Stimulated activated CD8-positive, alpha-beta memory T cell treated with anti-CD3 and anti-CD28 coated beads, Interleukin-15, amount 100 ng/mL, for 1 hour (primary cell): ENCODE data around the gene EXD1.

Source experiments
- DNase-seq: peaks from one replicate; pipeline ENCODE4 v3.0.0-alpha.2; 2020; ENCODE audit warnings: low read depth

The EXD1 gene

DNA sequence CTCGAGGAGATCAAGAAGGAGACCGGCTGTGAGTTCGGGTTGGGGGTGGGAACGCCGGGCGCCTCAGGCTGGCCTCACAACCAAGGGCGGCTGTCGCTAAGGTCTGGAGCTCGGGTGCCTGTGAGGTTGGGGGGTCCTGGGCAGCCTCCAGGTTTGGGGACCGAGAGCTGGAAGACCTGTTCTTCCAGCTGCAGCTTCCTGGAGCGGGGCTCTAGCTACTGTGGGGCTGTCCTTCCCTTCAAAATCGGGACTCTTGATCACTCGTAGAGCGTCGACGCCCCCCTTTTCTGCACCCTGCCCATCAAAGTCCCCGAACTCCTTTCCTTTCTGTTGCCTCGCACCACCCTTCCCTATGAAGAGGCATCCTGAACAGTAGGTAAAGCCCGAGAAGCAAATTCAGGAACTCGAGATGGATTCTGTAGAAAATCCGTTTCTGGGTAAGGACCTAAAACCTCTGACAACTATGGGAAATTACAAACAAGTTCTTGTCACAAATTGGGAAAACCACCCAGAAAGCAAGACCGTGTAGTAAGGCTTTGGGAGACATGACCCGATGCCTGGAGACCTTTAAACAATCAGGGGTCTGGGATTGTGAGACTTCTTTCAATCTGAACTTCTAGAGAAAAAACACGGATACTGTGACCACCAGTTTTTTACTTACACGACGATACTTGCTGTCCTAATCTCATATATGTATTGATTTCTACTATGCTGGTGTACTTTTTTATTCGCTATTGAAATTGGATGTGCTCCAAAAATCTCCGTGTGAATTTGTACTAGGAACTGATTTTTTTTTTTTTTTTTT lies 1.1 kb upstream of the EXD1 start:
- no peak for DNase-seq

DNA sequence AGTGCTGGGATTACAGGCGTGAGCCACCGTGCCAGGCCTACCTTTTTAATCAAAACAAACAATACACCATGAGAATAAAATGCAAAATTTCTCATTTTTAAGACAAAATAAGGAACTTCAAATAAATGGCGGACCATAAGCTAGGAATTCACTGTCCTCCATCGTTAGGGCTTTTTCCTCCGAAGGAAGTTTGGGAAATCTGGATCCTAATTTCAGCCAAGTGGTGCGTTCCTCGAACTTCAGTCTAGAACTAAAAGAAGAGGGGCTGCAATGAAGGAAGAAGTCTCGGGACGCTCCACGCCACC lies 260 bp downstream of the EXD1 start:
- no peak for DNase-seq

DNA sequence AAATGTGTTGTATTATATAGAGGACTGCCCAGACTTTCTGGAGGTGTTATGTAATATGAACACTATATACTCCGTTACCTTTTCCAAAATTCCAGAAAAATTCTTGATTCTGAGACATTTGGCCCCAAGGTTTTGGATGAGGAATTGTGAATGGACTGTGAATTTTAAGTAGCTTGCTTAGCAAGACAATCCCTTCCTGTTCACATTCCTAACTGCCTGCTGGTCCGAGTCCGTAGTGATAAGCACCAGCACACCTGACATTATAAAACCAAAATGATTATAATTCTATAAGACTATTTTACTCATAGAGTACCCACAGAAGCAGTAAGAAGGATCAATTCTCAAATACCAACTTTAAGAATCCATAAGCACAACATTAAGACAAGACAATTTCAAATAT lies 11.2 kb downstream of the EXD1 start:
- no peak for DNase-seq

DNA sequence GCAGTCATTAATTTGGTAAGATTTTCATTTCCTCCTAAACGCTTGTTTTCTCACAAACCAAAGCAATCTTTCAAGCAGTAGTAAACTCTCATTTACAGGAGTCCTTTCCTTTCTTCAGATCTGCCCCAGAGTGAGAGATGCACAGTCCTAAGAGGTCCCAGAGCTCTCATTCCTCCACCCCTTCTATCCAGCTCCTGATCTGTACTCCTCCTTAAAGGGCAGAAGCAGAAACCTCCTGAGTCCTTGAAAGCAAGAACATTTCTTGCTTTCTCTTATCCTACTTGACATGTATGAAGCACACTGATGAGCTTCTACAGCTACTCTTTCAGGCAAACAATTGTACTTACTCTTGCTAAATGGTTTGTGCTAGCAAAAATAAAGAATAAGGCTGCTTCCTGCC lies 11.7 kb downstream of the EXD1 start:
- DNase-seq: no peak

DNA sequence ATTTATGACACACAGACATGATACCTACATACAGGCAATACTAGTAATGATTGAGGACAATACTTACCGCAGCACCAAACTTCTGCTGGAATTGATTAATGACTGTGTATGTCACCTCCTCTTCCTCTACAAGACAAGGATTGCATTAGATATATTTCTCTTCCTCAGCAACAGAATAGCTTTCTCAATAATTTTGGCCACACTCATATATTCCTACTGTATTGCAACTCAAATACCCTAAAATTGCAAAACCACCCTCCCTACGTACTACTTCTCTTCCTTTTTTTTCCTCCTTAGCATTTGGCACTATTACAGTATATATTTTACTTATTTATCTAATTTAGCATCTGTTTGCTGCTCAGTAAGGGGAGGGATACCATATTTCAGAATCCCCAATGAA lies 14.8 kb downstream of the EXD1 start:
- no peak for DNase-seq

DNA sequence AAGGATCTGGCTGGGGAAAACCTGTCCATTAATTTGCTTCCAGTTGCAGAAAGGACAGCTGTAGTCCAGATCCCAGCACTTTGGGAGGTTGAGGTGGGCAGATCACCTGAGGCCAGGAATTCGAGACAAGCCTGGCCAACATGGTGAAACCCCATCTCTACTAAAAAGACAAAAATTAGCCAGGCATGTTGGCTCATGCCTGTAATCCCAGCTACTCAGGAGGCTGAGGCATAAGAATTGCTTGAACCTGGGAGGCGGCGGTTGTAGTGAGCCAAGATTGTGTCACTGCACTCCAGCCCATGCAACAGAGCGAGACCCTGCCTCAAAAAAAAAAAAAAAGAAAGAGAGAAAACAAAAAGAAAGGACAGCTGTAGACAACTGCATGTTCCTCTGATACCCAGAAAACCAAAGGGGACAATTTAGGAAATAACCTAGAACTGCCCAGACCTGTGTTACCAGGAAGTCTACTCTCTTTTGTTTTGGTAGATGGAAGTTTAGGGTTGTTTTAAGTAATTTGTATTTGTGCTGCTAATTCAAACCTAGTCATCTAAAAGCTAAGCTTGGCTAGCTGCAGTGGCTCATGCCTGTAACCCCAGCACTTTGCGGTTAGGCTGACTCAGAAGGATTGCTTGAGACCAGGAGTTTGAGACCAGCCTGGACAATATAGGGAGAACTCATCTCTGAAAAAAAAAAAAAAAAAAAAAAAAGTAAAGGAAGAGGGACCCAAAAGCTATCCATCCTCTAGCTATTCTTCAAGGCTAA lies 22.7 kb downstream of the EXD1 start:
- no peak for DNase-seq

DNA sequence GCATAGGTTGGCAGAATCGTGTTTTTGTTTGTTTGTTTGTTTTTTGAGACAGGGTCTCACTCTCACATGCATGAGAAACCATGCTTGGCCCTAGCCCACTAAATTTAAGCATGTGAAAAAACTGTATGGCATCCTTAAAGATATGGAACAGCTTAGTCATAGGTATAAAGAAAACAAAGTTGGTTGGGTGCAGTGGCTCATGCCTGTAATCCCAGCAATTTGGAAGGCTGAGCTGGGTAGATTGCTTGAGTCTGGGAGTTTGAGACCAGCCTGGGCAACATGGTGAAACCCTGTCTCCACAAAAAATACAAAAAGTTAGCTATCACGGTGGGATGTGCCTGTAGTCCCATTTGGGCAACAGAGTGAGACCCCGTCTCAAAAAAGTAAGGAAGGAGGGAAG lies 25.2 kb downstream of the EXD1 start:
- DNase-seq: no peak

DNA sequence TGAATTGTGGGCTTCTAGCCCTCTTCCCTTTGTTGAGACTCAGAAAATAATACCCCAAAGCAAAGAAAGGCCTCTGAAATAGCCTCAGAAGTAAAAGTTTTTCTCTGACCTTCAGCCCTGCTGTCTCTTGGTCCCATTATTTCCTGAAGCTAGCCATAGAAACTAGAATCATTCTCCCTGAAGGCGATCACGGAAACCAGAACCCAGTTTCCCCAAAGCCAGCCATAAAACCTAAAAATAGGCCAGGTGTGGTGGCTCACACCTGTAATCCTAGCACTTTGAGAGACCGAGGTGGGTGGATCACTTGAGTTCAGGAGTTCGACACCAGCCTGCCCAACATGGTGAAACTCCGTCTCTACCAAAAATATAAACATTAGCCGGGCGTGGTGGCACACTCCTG lies 27.2 kb downstream of the EXD1 start:
- no peak for DNase-seq

DNA sequence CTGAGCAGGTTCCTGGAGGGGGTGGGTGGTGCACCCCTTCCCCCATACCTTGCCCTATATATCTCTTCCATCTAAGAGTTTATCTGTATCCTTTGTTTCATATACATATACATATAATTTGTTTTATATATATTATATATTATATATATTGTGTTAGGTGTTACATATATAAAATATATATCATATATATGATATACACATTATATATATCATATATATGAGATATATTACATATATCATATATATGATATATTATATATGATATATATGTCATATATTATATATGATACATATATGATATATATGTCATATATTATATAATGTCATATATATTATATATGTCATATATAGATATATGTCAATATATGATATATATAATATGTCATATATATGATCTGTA lies 31.1 kb downstream of the EXD1 start:
- no peak for DNase-seq

DNA sequence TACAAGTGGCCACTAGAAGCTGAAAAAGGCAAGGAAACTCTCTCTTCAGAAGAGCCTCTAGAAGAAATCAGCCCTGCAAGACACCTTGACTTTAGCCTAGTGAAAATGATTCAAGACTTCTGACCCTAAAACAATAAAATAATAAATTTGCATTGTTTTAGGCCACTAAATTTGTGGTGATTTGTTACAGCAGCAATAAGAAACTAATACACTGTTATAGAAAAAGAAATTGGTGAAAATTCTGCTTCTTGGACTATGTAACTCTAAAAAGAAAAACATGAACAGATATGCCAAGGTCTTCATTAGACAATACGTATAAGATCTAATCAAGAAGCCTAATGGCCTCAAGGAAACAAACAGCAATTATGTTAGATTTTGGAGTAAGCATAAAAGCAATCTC lies 36.1 kb downstream of the EXD1 start:
- DNase-seq: no peak

DNA sequence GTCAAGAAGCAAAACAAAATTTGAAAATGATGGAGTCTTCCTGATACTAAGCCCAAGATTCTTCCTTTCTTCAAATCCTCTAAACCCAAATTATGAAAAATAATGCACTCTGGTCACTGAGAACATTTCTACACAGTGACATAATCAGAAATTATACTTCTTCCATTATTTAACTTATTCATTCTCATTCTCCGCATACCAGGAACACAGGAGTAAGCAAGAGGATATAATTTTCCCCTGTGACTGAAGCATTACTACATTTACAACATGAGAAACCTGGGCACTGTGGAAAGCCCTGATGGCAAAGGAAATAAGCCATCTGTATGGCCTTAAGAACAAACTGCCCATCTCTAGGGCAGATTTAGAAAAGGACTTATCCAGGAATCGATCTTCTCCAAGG lies 47.0 kb downstream of the EXD1 start:
- no peak for DNase-seq

DNA sequence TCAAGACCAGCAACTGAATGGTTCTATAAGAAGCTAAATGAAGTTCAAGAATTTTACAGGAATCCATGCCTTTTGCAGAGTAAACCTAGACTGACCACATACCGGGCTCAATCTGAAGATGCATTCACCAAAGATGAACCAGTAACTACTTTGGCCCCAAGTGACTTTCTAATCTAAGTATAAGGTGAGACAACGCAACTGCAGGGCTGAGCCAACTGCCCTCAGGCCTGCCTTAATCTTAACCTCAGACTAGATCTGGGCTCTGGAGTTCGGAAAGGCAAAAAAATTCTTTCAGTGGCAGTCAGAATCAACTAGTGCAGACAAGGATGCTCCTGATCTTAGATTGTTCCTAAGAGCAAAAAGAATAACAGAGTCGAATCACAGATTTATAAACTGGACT lies 48.3 kb downstream of the EXD1 start:
- DNase-seq: no peak

DNA sequence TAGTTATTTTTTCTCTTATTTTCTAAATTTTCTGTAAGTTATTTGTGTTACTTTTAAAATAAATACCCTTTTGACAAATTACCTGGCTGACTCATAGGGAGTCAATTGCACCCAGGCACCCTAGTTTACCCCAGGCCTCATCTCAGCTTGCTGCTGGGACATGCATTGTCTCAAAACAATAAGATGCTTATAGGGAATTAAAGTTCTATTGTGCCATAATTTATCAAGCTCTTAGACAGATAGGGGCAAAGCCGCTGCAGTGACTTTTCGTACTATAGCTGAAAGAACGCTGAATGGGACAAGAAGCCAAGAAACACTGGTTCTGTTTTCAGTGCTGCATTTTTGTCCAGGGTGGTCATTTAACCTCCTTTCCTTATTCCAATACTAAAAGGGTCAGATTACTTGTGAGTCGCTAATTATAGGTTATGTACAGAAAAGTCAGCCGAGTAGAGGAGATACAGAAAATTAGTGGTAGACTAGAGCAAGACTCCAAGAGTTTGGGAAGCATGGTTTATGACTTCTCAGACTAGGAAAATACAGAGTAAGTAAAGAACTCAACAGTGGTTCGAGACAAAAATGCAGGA lies 50.3 kb downstream of the EXD1 start:
- DNase-seq: no peak

DNA sequence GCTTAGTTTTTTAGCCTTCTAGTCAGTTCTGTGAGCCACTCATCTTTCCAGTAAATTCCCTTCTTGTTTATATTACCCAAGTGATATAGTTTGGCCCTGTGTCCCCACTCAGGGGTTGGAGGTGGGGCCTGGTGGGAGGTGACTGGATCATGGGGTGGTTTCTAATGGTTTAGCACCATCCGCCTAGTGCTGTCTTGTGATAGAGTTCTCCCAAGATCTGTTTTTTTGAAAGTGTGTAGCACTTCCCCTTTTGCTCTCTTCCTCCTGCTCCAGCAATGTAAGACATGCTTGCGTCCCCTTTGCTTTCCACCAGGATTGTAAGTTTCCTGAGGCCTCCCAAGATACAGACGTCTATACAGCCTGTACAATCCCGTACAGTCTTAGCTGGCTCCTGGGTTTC lies 60.8 kb downstream of the EXD1 start:
- DNase-seq: no peak

DNA sequence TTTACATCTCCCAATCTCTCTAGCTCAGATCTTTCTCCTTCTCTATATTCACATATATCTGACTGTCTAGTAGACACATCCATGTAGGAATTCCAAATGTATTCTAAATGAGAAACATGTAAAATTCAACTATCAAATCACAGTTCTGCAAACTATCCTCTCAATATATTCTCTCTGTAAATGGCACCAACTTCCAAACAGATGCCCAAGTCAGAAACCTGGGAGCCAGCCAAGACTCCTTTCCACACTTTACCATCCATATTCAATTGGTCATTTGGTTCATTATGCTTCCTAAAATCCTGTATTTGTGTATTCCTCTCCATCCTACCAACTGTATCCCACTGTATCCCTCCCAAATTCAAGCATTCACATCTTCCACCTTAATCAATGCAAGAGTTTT lies 61.5 kb downstream of the EXD1 start:
- DNase-seq: no peak

DNA sequence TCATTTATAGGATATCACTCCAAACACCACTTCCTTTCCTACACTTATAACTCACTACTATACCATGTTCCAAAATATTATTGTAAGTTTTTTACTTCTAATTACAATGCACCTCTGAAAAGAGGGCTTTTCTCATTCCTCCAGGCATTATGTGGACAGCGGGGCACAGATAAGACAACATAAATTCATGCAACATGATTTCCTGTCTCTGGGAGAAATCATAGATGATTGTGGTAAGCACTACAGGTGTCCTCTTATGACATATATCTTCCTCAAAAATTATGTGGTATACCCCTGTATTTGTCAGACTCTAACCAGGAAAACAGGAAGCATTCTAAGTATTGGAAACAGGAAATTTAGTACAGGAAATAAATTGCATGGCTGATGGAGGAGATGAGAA lies 68.8 kb downstream of the EXD1 start:
- DNase-seq: no peak

DNA sequence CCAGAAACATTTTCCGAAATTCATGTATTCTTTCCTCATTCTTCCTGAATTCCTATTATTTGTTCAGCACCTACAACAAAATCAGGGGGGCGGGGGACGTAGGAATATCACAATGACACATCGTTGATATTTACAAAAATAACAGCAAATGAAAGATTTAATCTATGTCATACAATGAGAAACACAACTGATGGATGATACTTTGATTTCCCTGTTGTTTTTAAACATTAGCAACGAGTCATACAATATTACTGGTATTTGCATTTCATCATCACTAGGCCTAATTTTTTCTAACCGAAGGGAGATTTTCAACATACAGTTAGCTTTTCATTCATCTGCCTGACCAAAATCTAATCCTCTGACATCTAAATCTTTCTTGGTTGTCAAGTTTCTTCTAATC lies 69.2 kb downstream of the EXD1 start:
- DNase-seq: no peak

DNA sequence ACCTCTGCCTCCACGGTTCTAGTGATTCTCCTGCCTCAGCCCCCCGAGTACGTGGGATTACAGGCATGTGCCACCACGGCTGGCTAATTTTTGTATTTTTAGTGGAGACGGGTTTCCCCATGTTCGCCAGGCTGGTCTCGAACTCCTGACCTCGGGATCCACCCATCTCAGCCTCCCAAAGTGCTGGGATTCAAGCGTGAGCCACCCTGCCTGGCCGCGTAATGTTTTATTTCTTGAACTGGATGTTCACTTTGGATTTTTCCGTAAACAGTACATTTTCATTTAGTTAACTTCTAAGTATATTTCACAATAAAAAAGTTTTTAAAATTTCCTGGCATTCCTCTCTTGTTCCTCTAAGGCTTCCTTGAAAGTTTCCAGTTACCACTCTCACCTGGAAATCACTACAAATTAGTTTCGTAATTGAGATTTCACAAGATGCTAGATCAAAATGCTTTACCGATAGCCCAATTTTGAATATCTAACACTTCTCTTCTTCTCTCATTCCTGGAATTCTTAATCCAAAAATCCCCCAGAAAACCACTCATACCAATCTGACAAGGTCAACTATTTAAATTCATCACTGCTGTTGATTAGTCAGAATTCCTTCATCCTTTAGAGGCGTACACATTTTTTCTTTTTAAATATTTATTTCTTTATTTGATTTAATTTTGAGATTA lies 69.8 kb downstream of the EXD1 start:
- no peak for DNase-seq

DNA sequence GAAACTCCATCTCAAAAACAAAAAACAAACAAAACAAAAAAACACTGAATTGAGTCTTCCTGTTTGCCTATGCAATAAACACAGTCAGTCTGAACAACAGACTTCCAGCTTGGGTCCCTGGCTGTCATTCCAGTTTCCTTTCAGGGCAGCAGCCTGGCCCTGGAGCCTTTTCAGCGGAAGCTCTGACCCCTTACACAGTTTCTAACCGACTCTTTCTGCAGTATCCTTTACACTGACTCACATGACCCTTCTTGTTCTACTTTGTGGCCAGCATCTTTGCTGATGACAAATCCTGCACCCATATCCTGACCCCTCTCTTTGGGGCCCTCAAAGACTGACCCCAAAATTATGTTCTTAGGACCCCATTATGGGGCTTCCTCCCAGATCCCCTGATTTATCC lies 76.1 kb downstream of the EXD1 start:
- DNase-seq: no peak

DNA sequence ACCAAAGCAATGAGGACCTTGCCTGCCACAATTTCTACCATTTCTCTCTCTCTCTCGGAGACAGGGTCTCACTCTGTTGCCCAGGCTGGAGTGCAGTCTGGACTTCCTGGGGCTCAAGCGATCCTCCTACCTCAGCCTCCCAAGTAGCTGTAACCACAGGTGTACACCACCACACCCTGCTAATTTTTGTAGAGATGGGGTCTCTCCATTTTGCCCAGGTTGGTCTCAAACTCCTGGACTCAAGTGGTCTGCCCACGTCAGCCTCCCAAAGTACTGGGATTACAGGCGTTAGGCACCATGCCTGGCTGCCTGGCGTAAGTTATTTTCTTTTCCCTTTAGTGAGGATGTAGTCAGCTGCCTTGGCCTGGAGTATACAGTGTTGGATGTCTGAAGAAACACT lies 76.8 kb downstream of the EXD1 start:
- no peak for DNase-seq

DNA sequence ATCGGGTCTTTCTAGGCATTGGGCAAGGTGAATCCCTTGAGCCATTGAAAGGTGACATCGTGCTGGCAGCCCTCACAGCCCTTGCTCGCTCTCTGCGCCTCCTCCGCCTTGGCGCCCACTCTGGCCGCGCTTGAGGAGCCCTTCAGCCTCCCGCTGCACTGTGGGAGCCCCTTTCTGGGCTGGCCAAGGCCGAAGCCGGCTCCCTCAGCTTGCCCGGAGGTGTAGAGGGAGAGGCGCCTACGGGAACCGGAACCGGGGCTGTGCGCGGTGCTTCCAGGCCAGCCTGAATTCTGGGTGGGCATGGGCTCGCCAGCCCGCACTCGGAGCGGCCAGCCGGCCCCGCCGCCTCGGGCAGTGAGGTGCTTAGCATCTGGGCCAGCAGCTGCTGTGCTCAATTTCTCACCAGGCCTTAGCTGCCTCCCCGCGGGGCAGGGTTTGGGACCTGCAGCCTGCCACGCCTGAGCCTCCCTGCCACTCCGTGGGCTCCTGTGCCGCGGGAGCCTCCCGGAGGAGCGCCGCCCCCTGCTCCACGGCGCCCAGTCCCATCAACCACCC lies 79.0 kb downstream of the EXD1 start:
- DNase-seq: no peak

DNA sequence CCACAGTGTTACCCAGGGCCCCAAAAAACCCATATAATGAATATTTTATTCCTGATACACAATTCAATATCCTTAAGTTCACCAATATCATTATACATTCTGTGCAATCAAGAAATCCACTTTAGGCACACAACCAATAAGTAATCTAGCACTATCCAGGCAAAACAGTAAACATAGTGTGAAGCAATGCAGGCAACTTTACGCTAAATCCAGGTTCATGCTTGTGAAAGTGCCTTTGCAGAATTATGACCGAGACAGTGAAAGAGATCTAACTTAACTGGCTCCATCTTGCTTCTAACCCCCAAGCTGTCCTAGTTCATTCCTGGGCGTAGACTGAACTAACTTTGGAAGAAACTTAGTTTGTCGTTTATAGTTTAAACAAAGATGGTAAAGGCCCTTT lies 80.3 kb downstream of the EXD1 start:
- DNase-seq: no peak

DNA sequence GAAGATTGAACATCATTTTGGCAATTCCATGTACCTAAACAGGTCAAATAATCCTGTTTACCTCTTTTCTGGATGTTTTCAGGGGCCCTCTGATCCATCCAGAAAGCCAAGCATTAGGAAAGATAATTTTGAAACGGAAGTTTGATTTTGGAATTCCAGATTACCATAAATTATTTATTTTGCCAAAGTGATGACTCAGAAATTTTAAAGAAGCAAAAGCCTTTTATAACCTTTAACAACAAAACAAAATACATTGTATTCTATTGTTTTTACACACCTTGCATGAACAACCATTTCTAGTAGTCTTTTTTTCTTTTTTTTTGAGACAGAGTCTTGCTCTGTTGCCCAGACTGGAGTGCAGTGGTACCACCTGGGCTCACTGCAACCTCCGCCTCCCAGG lies 82.5 kb downstream of the EXD1 start:
- no peak for DNase-seq
